GM19025 (cell line): ENCODE measurements around the gene CTIF.
"Not testable (repeated sequence)": the region's sequence is repeated elsewhere in the genome, so short reads cannot be mapped to it uniquely, and the experiment has no call there.

Experiments used
- ATAC-seq: cut with Tn5 transposase; IDR thresholded peaks from one replicate; pipeline ENCODE4 v1.9.1; 2021; ENCODE audit warnings: mild to moderate bottlenecking, low read depth, moderate library complexity; ENCODE audit not compliant: unreplicated experiment

Gene CTIF

GRCh38 chr18:48638896-48639771 lies 100.3 kb downstream of the CTIF start:
- no peak for ATAC-seq

- no peak for ATAC-seq
Measured at GRCh38 chr18:48639772-48640432, 101.1 kb downstream of the CTIF start.

- no peak for ATAC-seq
Measured at GRCh38 chr18:48640566-48641270, 101.9 kb downstream of the CTIF start.

- no peak for ATAC-seq
Measured at GRCh38 chr18:48641981-48642380, 103.2 kb downstream of the CTIF start.

- ATAC-seq = no peak
Measured at GRCh38 chr18:48642503-48642902, 103.7 kb downstream of the CTIF start.

- ATAC-seq = no peak
Measured at GRCh38 chr18:48643262-48643661, 104.4 kb downstream of the CTIF start.

GRCh38 chr18:48644029-48644428 lies 105.2 kb downstream of the CTIF start:
- ATAC-seq = no peak

GRCh38 chr18:48645427-48646002 lies 106.7 kb downstream of the CTIF start:
- no peak for ATAC-seq

GRCh38 chr18:48646976-48647375 lies 108.1 kb downstream of the CTIF start:
- no peak for ATAC-seq

- no peak for ATAC-seq
Measured at GRCh38 chr18:48649231-48649630, 110.4 kb downstream of the CTIF start.

- not testable (repeated sequence) for ATAC-seq
Measured at GRCh38 chr18:48654591-48654990, 115.8 kb downstream of the CTIF start.

GRCh38 chr18:48655508-48655907 lies 116.7 kb downstream of the CTIF start:
- no peak for ATAC-seq

- no peak for ATAC-seq
Measured at GRCh38 chr18:48656176-48656575, 117.3 kb downstream of the CTIF start.

- ATAC-seq = no peak
Measured at GRCh38 chr18:48656582-48656981, 117.8 kb downstream of the CTIF start.

- ATAC-seq = no peak
Measured at GRCh38 chr18:48657447-48658120, 118.8 kb downstream of the CTIF start.

GRCh38 chr18:48658721-48659120 lies 119.9 kb downstream of the CTIF start:
- no peak for ATAC-seq

GRCh38 chr18:48659188-48660009 lies 120.6 kb downstream of the CTIF start:
- ATAC-seq = no peak

GRCh38 chr18:48660346-48661228 lies 121.8 kb downstream of the CTIF start:
- no peak for ATAC-seq

GRCh38 chr18:48661421-48661820 lies 122.6 kb downstream of the CTIF start:
- ATAC-seq = no peak
